SK-N-SH (cell line): ENCODE data around the gene EEF1A2. TPM values are rescaled to one million over a fixed set of nuclear protein-coding genes. Genes with fewer than 3 reads are reported as not detected.

Source experiments
- CTCF ChIA-PET: fragments of 300-600, 350-600 bp; formaldehyde crosslinking; extraction: SDS; loops from one replicate; lab custom pipeline; 2021; lab: Yijun Ruan, JAX
- POLR2A ChIA-PET: fragments of 350-600 bp; sonication (Branson Sonifier 250); formaldehyde crosslinking; extraction: SDS; loops from one replicate; lab custom pipeline; 2020; ENCODE audit warnings: antibody characterized with exemption, inconsistent platforms; lab: Yijun Ruan, JAX
- DNase-seq: peaks from one replicate; pipeline ENCODE4 v3.0.0; 2012
- H2AFZ ChIP-seq: fragments of 200-600 bp; sonication (generic); 2 replicates; pipeline ENCODE4 v1.8.1; 2016; ENCODE audit warnings: antibody characterized with exemption, mild to moderate bottlenecking, low read depth
- H3F3A ChIP-seq: fragments of 200-600 bp; sonication (generic); replicated peaks from 2 replicates; pipeline ENCODE3; 2016; ENCODE audit warnings: antibody characterized with exemption, mild to moderate bottlenecking; ENCODE audit not compliant: insufficient read depth
- H3K27ac ChIP-seq, 2 experiments: fragments of 200-500 bp in 1 of 2; fragments of 200-600 bp in 1 of 2; sonication (Bioruptor generic) in 1 of 2; sonication (generic), shearing (Covaris generic) in 1 of 2; 2 replicates each; pipeline versions ENCODE4 v1.5.1 to v1.6.1; 2014 to 2016; ENCODE audit warnings: low read depth in 2 of 2, inconsistent platforms in 1 of 2, low read length in 1 of 2, mild to moderate bottlenecking in 1 of 2, mixed read lengths in 1 of 2
- H3K27me3 ChIP-seq: fragments of 200-600 bp; sonication (generic), shearing (Covaris generic); 2 replicates; pipeline ENCODE4 v1.6.1; 2016; ENCODE audit warnings: mixed run types; ENCODE audit not compliant: insufficient read depth
- H3K36me3 ChIP-seq, 2 experiments: fragments of 200-500 bp in 1 of 2; fragments of 200-600 bp in 1 of 2; sonication (Bioruptor generic) in 1 of 2; sonication (generic) in 1 of 2; replicated peaks in 1 of 2; 2 replicates each; pipeline versions ENCODE3 to v1.5.1; 2014 to 2016; ENCODE audit warnings: low read length in 1 of 2, mild to moderate bottlenecking in 1 of 2; ENCODE audit not compliant: insufficient read depth in 2 of 2, control insufficient read depth in 1 of 2
- H3K4me1 ChIP-seq, 2 experiments: fragments of 200-500 bp in 1 of 2; fragments of 200-600 bp in 1 of 2; sonication (Bioruptor generic) in 1 of 2; sonication (generic), shearing (Covaris generic) in 1 of 2; 2 replicates each; pipeline versions ENCODE4 v1.5.1 to v1.6.1; 2014 to 2016; ENCODE audit warnings: low read depth in 1 of 2, low read length in 1 of 2, mixed run types in 1 of 2; ENCODE audit not compliant: insufficient read depth in 2 of 2, control insufficient read depth in 1 of 2
- H3K4me2 ChIP-seq: fragments of 200-600 bp; sonication (generic), shearing (Covaris generic); 2 replicates; pipeline ENCODE4 v1.6.1; 2017; ENCODE audit warnings: mixed run types
- H3K4me3 ChIP-seq, 2 experiments: fragments of 200-500 bp in 1 of 2; fragments of 200-600 bp in 1 of 2; sonication (Bioruptor generic) in 1 of 2; sonication (generic), shearing (Covaris generic) in 1 of 2; 2 replicates each; pipeline versions ENCODE4 v1.5.1 to v1.8.1; 2014 to 2016; ENCODE audit warnings: low read depth in 2 of 2, inconsistent platforms in 1 of 2, low read length in 1 of 2, mild to moderate bottlenecking in 1 of 2, mixed read lengths in 1 of 2, moderate library complexity in 1 of 2
- H3K79me2 ChIP-seq: fragments of 200-600 bp; sonication (generic); 2 replicates; pipeline ENCODE4 v1.8.1; 2017; ENCODE audit warnings: mild to moderate bottlenecking; ENCODE audit not compliant: insufficient read depth
- H3K9ac ChIP-seq: fragments of 200-600 bp; sonication (generic); 2 replicates; pipeline ENCODE4 v1.6.1; 2017; ENCODE audit warnings: mixed run types
- H3K9me2 ChIP-seq: fragments of 200-600 bp; sonication (generic); 2 replicates; pipeline ENCODE4 v1.6.1; 2017; ENCODE audit warnings: mixed run types
- H3K9me3 ChIP-seq: fragments of 200-600 bp; sonication (generic); 2 replicates; pipeline ENCODE4 v1.6.1; 2017; ENCODE audit warnings: mixed run types, mild to moderate bottlenecking, moderate library complexity
- H4K20me1 ChIP-seq: fragments of 200-600 bp; sonication (generic); 2 replicates; pipeline ENCODE4 v1.6.1; 2017; ENCODE audit warnings: mild to moderate bottlenecking, mixed run types; ENCODE audit not compliant: insufficient read depth
- CHD2 ChIP-seq: fragments of 150-350 bp; IDR thresholded peaks from 2 replicates; pipeline ENCODE4 v1.6.1; 2018; ENCODE audit warnings: low read length; ENCODE audit not compliant: partially characterized antibody
- CTCF ChIP-seq: fragments of 200-600 bp; sonication (generic); IDR thresholded peaks from 2 replicates; pipeline ENCODE4 v1.6.1; 2017; ENCODE audit warnings: antibody characterized with exemption, mild to moderate bottlenecking, moderate library complexity
- ELF1 ChIP-seq: IDR thresholded peaks from 2 replicates; pipeline ENCODE4 v1.4.0; 2012
- EP300 ChIP-seq, 2 experiments: IDR thresholded peaks; 2 replicates each; pipeline versions ENCODE4 v1.4.0 to v1.6.1; 2012; ENCODE audit warnings: borderline replicate concordance in 1 of 2, low read depth in 1 of 2, low read length in 1 of 2
- EZH2phosphoT487 ChIP-seq: fragments of 200-600 bp; sonication (generic); IDR thresholded peaks from 2 replicates; pipeline ENCODE4 v1.6.1; 2017; ENCODE audit warnings: low read depth, mixed run types, mild to moderate bottlenecking, antibody characterized with exemption, moderate library complexity, borderline replicate concordance
- FOSL2 ChIP-seq: IDR thresholded peaks from 2 replicates; pipeline ENCODE4 v1.4.0; 2012; ENCODE audit warnings: low read depth, mild to moderate bottlenecking, moderate library complexity, borderline replicate concordance
- FOXM1 ChIP-seq: IDR thresholded peaks from 2 replicates; pipeline ENCODE4 v1.4.0; 2012; ENCODE audit warnings: low read depth, mild to moderate bottlenecking
- GATA2 ChIP-seq: sonication (generic); formaldehyde crosslinking; IDR thresholded peaks from 2 replicates; pipeline ENCODE4 v1.5.0; 2020; ENCODE audit warnings: mild to moderate bottlenecking, missing genetic modification reagents
- IRF3 ChIP-seq: fragments of 150-350 bp; IDR thresholded peaks from 2 replicates; pipeline ENCODE4 v1.6.1; 2016; ENCODE audit warnings: mild to moderate bottlenecking, low read depth, low read length
- NFIC ChIP-seq: IDR thresholded peaks from 2 replicates; pipeline ENCODE4 v1.4.0; 2012; ENCODE audit warnings: borderline replicate concordance
- NRF1 ChIP-seq: IDR thresholded peaks from 2 replicates; pipeline ENCODE4 v1.6.1; 2012; ENCODE audit warnings: low read depth, mild to moderate bottlenecking, low read length
- RAD21 ChIP-seq: IDR thresholded peaks from 2 replicates; pipeline ENCODE4 v1.6.1; 2012; ENCODE audit warnings: mild to moderate bottlenecking, low read length
- RFX5 ChIP-seq: IDR thresholded peaks from 2 replicates; pipeline ENCODE4 v1.6.1; 2012; ENCODE audit warnings: mild to moderate bottlenecking, improper control_type of control experiment, low read length
- SIN3A ChIP-seq: IDR thresholded peaks from 2 replicates; pipeline ENCODE4 v1.6.1; 2012; ENCODE audit warnings: low read depth, mild to moderate bottlenecking, low read length, moderate library complexity, borderline replicate concordance
- TCF12 ChIP-seq: IDR thresholded peaks from 2 replicates; pipeline ENCODE4 v1.4.0; 2012
- WGBS: methylation state at CpG from one replicate; pipeline ENCODE4 v1.1.6; 2017; ENCODE audit warnings: low lambda C conversion rate; 5-methylcytosine and 5-hydroxymethylcytosine counted together
- polyA plus RNA-seq, 3 experiments: library from polyadenylated mRNA; depleted of rRNA; stranded (reverse); fragments of >200 nt; gene quantifications; 2 replicates each; pipeline ENCODE4 v1.2.3, GENCODE V29; 2012
- TF ChIP-seq, protein P1 (sequence below): IDR thresholded peaks from 2 replicates; pipeline ENCODE4; 2012
- TF ChIP-seq, protein P2 (sequence below): IDR thresholded peaks from 2 replicates; pipeline ENCODE4 v1.6.1; 2012; ENCODE audit warnings: mild to moderate bottlenecking, low read depth, low read length, moderate library complexity

The EEF1A2 gene
- polyA plus RNA-seq, 1 of the 3 experiments (the other 2 are of a cell fraction): 16.5 TPM

GRCh38 chr20:63458170-63459069, 40.5 kb downstream of the EEF1A2 start:
- 81% methylated on average over 22 of the region's 36 CpGs for WGBS
- H3K4me2 ChIP-seq: no peak overlapping the region
- no peaks in the 10 kb centered on the region for H3F3A ChIP-seq
- H2AFZ ChIP-seq: no peak overlapping the region
- H3K9me3 ChIP-seq: no peaks in the 10 kb centered on the region
- H3K4me1 ChIP-seq: peaks cover 9 to 96% of the 10 kb centered on the region in 2 experiments; a peak in 3 of 4 replicates
- no peak overlapping the region for H3K9ac ChIP-seq
- ChIA-PET CTCF (interaction anchor here (0.6 to 2.2 kb wide), 7 partner anchors 10 to 40 kb away, joined by 3 to 12 read pairs (median 4); partner anchors contain the start of gene KCNQ2), POLR2A (interaction anchor here (1.3 to 1.7 kb wide), 4 partner anchors 11 to 62 kb away, joined by 4 to 6 read pairs (median 6); partner anchors contain the start of gene KCNQ2)
- H3K4me3 ChIP-seq: no peak overlapping the region
- DNase-seq: no peak
- H3K27me3 ChIP-seq: peaks cover 2% of the 10 kb centered on the region; the same call in 1 of the 2 replicates
- no peaks in the 10 kb centered on the region for H3K9me2 ChIP-seq
- no peaks in the 10 kb centered on the region for H3K36me3 ChIP-seq
- peak overlapping the region in 1 of 2 experiments; percentile 99; a peak in 2 of 4 replicates for H3K27ac ChIP-seq
- H3K79me2 ChIP-seq: no peaks in the 10 kb centered on the region
- no peaks in the 10 kb centered on the region for H4K20me1 ChIP-seq
- TF ChIP-seq TCF12: no peak
- no peak for TF ChIP-seq CTCF
- no peak for TF ChIP-seq GATA2
- no peak for TF ChIP-seq NFIC
- no peak for TF ChIP-seq FOSL2
- no peak for TF ChIP-seq FOXM1
- no peak for TF ChIP-seq RAD21
- TF ChIP-seq SIN3A: no peak
- TF ChIP-seq CHD2: no peak
- no peak for TF ChIP-seq ELF1
- no peak for TF ChIP-seq IRF3
- TF ChIP-seq, protein P1, sequence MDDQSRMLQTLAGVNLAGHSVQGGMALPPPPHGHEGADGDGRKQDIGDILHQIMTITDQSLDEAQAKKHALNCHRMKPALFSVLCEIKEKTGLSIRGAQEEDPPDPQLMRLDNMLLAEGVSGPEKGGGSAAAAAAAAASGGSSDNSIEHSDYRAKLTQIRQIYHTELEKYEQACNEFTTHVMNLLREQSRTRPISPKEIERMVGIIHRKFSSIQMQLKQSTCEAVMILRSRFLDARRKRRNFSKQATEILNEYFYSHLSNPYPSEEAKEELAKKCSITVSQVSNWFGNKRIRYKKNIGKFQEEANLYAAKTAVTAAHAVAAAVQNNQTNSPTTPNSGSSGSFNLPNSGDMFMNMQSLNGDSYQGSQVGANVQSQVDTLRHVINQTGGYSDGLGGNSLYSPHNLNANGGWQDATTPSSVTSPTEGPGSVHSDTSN: no peak
- no peak for TF ChIP-seq RFX5
- TF ChIP-seq, protein P2, sequence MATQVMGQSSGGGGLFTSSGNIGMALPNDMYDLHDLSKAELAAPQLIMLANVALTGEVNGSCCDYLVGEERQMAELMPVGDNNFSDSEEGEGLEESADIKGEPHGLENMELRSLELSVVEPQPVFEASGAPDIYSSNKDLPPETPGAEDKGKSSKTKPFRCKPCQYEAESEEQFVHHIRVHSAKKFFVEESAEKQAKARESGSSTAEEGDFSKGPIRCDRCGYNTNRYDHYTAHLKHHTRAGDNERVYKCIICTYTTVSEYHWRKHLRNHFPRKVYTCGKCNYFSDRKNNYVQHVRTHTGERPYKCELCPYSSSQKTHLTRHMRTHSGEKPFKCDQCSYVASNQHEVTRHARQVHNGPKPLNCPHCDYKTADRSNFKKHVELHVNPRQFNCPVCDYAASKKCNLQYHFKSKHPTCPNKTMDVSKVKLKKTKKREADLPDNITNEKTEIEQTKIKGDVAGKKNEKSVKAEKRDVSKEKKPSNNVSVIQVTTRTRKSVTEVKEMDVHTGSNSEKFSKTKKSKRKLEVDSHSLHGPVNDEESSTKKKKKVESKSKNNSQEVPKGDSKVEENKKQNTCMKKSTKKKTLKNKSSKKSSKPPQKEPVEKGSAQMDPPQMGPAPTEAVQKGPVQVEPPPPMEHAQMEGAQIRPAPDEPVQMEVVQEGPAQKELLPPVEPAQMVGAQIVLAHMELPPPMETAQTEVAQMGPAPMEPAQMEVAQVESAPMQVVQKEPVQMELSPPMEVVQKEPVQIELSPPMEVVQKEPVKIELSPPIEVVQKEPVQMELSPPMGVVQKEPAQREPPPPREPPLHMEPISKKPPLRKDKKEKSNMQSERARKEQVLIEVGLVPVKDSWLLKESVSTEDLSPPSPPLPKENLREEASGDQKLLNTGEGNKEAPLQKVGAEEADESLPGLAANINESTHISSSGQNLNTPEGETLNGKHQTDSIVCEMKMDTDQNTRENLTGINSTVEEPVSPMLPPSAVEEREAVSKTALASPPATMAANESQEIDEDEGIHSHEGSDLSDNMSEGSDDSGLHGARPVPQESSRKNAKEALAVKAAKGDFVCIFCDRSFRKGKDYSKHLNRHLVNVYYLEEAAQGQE: no peak
- TF ChIP-seq NRF1: no peak
- TF ChIP-seq EP300 (IDR thresholded peaks at IDR 0.05; ENCODE audit: borderline replicate concordance in 1 of 2, low read depth in 1 of 2, low read length in 1 of 2): no peak
- TF ChIP-seq EZH2phosphoT487: no peak
